ENCODE data around the gene IFT25. TPM values are rescaled to one million over a fixed set of nuclear protein-coding genes. Genes with fewer than 3 reads are reported as not detected.
"Not testable (repeated sequence)": the region's sequence is repeated elsewhere in the genome, so short reads cannot be mapped to it uniquely, and the experiment has no call there.

Gene IFT25
- 61.5 and 81.6 TPM in 2 replicates for total RNA-seq (2014; rRNA removed; shearing (Covaris generic))

DNA sequence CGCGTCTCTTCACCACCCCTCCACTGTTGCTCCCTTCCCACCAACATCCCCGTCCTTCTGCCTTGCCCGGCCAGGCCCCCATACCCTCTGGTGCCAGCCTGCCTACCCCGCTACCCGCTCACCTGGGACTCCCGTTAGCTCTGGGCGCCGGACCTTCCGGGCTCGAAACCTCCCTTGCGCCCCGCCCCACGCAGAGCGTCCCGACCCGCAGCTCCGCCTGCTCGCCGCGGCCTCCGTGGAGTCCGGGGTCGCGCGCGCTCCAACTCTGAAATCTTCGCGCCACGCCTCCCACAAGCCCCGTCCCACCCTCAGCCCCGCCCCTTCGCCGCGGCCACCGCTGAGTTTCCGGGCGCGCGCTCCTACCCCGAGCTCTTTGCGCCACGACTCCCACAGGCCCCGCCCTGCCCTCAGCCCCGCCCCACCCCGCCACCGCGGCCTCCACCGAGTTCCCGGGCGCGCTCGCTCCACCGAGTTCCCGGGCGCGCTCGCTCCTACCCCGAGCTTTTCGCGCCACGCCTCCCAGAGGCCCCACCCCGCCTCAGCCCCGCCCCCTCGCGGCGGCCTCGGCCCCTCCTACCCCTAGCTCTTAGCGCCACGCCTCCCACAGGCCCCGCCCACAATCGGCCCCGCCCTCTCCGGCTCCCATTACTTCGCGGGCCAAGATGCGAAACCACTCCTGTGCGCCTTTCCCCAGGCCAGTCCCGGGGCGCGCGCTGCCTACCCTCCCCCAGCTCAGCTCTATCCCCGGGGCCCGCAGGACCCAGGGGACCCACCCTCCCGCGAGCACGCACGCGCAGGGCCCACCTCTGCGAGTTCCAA, at the start of gene IFT25:
IFT25 (minus strand) TSS at position 267 of the 819 bp plus-strand sequence. CDS start 5,617 bp downstream, outside the sequence.
- H3K9me3 ChIP-seq (replicated peaks), result no peaks in the 10 kb centered on the region
- peak within 1 kb of the TSS; percentile 68 for H3K27ac ChIP-seq
- H3K4me1 ChIP-seq (replicated peaks), result peaks cover 14% of the 10 kb centered on the region
- peaks cover 41% of the 10 kb centered on the region for H3K36me3 ChIP-seq
- H3K4me3 ChIP-seq, result peak within 1 kb of the TSS; percentile 86
- DNase-seq (ENCODE audit: low read depth in 1 of 2, low spot score in 2 of 2), result peak; percentile 93 to 97
- H3K27me3 ChIP-seq (replicated peaks), result no peaks in the 10 kb centered on the region

GRCh38 chr1:53994516-53994915, 49.0 kb upstream of the IFT25 start:
- not testable (repeated sequence) for H3K27me3 ChIP-seq (replicated peaks); H3K9me3 ChIP-seq (replicated peaks); H3K36me3 ChIP-seq; H3K4me1 ChIP-seq (replicated peaks); H3K27ac ChIP-seq; DNase-seq (ENCODE audit: low read depth in 1 of 2, low spot score in 2 of 2); H3K4me3 ChIP-seq

DNA sequence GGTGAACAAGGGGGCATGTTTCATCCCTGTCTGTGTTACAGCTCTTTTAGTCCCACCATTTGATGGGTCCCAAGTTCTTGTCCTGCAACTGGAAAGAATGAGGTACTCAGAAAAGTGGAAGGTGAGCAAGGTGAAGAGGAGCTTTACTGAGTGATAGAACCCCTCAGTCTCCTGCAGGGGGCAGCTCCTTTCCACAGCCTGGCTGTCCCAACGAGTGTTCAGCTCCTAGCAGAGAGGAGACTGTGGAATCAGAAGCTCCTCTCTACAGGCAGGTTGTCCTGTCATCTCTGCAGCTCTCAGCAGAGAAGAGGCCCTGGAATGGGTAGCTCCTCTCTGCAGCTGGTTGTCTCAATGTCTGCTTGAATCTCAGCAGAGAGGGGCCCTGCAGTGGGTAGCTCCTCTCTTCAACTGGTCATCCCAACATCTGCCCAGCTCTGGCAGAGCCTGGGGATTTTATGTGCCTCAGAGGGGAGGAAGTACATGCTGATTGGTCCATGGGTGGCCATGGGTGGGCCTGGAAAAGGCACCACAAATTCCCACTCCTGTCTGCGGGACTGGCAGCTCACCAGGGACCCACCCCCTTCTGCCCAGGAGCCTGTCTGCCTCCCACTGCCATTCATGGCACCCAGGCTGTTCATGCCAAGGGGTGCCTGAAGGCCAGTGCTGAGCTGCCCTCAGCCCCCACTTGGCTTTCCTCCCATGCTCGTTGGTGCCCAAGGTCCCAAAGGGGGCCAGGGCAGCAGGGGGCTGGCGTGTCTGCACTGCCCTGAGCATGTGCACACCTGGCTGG, 46.8 kb upstream of the IFT25 start:
- no peaks in the 10 kb centered on the region for H3K36me3 ChIP-seq
- no peaks in the 10 kb centered on the region for H3K27me3 ChIP-seq (replicated peaks)
- no peaks in the 10 kb centered on the region for H3K9me3 ChIP-seq (replicated peaks)
- no peak overlapping the region for H3K27ac ChIP-seq
- H3K4me3 ChIP-seq, result no peak overlapping the region
- no peaks in the 10 kb centered on the region for H3K4me1 ChIP-seq (replicated peaks)
- DNase-seq (ENCODE audit: low read depth in 1 of 2, low spot score in 2 of 2), result no peak

DNA sequence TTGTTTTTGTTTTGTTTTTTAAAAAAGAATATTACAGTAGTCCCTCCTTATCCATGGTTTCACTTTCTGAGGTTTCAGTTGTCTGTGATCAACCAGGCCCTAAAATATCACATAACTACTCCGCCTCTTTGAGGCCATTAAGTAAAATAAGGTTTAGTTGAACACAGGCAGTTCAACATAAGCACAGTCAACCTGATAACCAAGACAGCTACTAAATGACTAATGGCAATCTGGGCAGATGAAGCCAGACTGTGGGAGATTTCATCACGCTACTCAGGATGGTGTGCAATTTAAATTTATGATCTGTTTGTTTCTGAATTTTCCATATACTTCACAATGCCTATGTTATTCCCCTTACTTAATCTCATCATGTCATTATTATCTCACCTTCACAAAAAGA, 42.4 kb upstream of the IFT25 start:
- Histone ChIP-seq H3K4me1 (replicated peaks) (peaks cover 4% of the 10 kb centered on the region), H3K4me3 (no peak overlapping the region), H3K27me3 (replicated peaks) (no peaks in the 10 kb centered on the region), H3K27ac (no peak overlapping the region), H3K36me3 (no peaks in the 10 kb centered on the region), H3K9me3 (replicated peaks) (no peaks in the 10 kb centered on the region)
- DNase-seq (ENCODE audit: low read depth in 1 of 2, low spot score in 2 of 2), result no peak

GRCh38 chr1:53986458-53986857, 41.0 kb upstream of the IFT25 start:
- DNase-seq (ENCODE audit: low read depth in 1 of 2, low spot score in 2 of 2), result no peak
- Histone ChIP-seq H3K27ac (no peak overlapping the region), H3K27me3 (replicated peaks) (no peaks in the 10 kb centered on the region), H3K4me3 (no peak overlapping the region), H3K36me3 (no peaks in the 10 kb centered on the region), H3K4me1 (replicated peaks) (peaks cover 18% of the 10 kb centered on the region), H3K9me3 (replicated peaks) (no peaks in the 10 kb centered on the region)

DNA sequence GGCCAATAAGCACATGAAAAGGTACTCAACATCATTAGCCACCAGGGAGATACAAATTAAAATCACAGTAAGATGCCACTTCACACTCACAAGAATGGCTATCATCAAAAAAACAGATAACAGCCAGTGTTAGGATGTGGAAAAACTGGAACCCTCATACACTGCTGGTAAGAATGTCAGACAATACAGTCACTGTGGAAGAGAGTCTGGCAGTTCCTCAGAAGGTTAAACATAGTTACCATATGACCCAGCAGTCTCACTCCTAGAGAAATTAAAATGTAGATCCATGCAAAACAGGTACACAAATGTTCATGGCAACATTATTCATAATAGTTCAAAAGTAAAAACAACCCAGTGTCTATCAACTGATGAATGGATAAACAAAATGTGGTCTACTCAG, 39.2 kb upstream of the IFT25 start:
- no peak overlapping the region for H3K27ac ChIP-seq
- H3K4me3 ChIP-seq, result no peak overlapping the region
- H3K4me1 ChIP-seq (replicated peaks), result peaks cover 19% of the 10 kb centered on the region
- H3K36me3 ChIP-seq, result no peaks in the 10 kb centered on the region
- DNase-seq (ENCODE audit: low read depth in 1 of 2, low spot score in 2 of 2), result no peak
- no peaks in the 10 kb centered on the region for H3K27me3 ChIP-seq (replicated peaks)
- H3K9me3 ChIP-seq (replicated peaks), result no peaks in the 10 kb centered on the region

DNA sequence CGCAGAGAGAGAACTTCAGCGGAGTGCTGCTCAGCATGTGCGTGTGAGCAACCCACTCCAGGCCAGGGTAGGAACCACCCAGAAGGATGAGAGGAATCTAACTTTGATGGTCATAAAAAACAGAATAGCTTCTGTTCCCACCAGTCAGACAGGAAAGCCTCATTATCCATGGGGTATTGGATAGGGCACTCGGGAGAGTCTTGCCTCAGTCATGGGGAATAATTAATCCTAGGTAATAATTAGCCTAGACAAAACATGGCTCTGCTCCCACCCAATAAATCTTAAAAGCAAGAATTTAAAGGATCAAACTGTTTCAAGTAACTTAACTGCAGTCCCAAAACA, 37.2 kb upstream of the IFT25 start:
- no peak for DNase-seq (ENCODE audit: low read depth in 1 of 2, low spot score in 2 of 2)
- Histone ChIP-seq H3K4me3 (peak overlapping the region; percentile 7; the same call in 1 of the 2 replicates), H3K27me3 (replicated peaks) (no peaks in the 10 kb centered on the region), H3K27ac (peak overlapping the region; percentile 60), H3K36me3 (no peaks in the 10 kb centered on the region), H3K4me1 (replicated peaks) (peaks cover 19% of the 10 kb centered on the region), H3K9me3 (replicated peaks) (no peaks in the 10 kb centered on the region)

- Histone ChIP-seq H3K36me3 (no peaks in the 10 kb centered on the region), H3K9me3 (replicated peaks) (no peaks in the 10 kb centered on the region), H3K4me3 (peak overlapping the region; percentile 7; the same call in 1 of the 2 replicates), H3K4me1 (replicated peaks) (peaks cover 19% of the 10 kb centered on the region), H3K27me3 (replicated peaks) (no peaks in the 10 kb centered on the region), H3K27ac (peak overlapping the region; percentile 60)
- DNase-seq (ENCODE audit: low read depth in 1 of 2, low spot score in 2 of 2), result peak; percentile 68 to 71
Measured at GRCh38 chr1:53982034-53982762, 36.7 kb upstream of the IFT25 start.

DNA sequence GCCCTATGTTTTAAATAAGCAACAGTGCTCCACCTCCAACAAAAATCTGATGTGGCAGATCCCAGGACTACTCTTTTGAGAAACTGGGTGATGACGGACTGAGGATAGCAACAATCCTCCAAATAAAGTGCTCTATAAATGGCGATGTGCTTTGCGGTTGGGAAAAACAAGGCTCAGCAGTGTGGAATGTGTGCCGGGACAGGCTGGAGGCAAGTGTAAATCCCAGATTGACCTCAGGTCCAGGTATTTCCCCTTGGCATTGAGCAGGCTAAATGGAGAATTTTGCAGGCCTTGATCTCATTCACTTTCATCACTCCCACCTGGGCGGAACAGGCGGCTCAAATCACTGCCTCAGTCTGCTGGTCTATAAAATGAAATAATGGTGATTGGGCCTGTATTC, 35.7 kb upstream of the IFT25 start:
- Histone ChIP-seq H3K9me3 (replicated peaks) (no peaks in the 10 kb centered on the region), H3K4me1 (replicated peaks) (peaks cover 19% of the 10 kb centered on the region), H3K4me3 (no peak overlapping the region), H3K27ac (no peak overlapping the region), H3K36me3 (no peaks in the 10 kb centered on the region), H3K27me3 (replicated peaks) (no peaks in the 10 kb centered on the region)
- no peak for DNase-seq (ENCODE audit: low read depth in 1 of 2, low spot score in 2 of 2)

DNA sequence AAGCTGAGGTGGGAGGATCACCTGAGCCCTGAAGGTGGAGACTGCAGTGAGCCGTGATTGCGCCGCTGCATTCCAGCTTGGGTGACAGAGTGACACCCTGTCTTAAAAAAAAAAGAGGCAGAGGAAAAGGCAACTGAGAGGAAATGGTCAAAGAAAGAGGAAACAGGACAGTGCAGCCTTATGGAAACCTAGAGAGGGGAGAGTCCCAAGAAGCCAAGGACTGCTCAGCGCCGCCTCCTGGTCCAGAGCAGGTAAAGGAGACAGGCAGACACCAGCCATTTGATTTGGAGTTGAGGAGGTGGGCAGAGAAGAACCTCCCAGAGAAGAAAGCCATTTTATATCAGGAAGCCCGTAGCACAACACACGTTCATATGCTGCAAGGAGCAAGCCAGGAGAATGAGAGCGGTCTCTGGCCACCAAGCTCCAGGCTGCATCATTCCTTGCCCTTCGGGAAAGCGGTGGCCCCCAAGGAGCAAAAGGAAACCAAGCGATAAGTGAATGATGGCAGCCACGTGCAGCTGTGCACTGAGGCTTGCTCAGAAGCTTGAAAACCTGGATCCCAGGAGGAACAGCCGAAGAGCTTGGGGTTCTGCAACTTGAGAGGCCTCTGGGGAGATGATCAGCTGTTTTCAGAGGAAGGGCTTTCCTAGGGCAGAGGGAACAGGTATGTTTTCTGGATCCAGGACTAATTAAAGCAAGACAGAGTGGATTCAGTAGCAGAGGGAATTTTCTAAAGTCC, 34.4 kb upstream of the IFT25 start:
- no peak overlapping the region for H3K4me3 ChIP-seq
- no peaks in the 10 kb centered on the region for H3K27me3 ChIP-seq (replicated peaks)
- no peaks in the 10 kb centered on the region for H3K36me3 ChIP-seq
- H3K4me1 ChIP-seq (replicated peaks), result peaks cover 19% of the 10 kb centered on the region
- no peaks in the 10 kb centered on the region for H3K9me3 ChIP-seq (replicated peaks)
- no peak for DNase-seq (ENCODE audit: low read depth in 1 of 2, low spot score in 2 of 2)
- no peak overlapping the region for H3K27ac ChIP-seq

GRCh38 chr1:53975861-53976260, 30.4 kb upstream of the IFT25 start:
- Histone ChIP-seq H3K36me3 (peaks cover 12% of the 10 kb centered on the region; the same call in 1 of the 2 replicates), H3K27me3 (replicated peaks) (no peaks in the 10 kb centered on the region), H3K27ac (no peak overlapping the region), H3K4me1 (replicated peaks) (peaks cover 20% of the 10 kb centered on the region), H3K4me3 (no peak overlapping the region), H3K9me3 (replicated peaks) (no peaks in the 10 kb centered on the region)
- DNase-seq (ENCODE audit: low read depth in 1 of 2, low spot score in 2 of 2), result no peak

GRCh38 chr1:53971718-53972117, 26.2 kb upstream of the IFT25 start:
- peaks cover 44% of the 10 kb centered on the region for H3K36me3 ChIP-seq
- peaks cover 39% of the 10 kb centered on the region for H3K4me1 ChIP-seq (replicated peaks)
- H3K4me3 ChIP-seq, result no peak overlapping the region
- peak in 1 of 2 experiments; percentile 91 for DNase-seq (ENCODE audit: low read depth in 1 of 2, low spot score in 2 of 2)
- H3K27ac ChIP-seq, result peak overlapping the region; percentile 80
- H3K27me3 ChIP-seq (replicated peaks), result no peaks in the 10 kb centered on the region
- H3K9me3 ChIP-seq (replicated peaks), result no peaks in the 10 kb centered on the region

DNA sequence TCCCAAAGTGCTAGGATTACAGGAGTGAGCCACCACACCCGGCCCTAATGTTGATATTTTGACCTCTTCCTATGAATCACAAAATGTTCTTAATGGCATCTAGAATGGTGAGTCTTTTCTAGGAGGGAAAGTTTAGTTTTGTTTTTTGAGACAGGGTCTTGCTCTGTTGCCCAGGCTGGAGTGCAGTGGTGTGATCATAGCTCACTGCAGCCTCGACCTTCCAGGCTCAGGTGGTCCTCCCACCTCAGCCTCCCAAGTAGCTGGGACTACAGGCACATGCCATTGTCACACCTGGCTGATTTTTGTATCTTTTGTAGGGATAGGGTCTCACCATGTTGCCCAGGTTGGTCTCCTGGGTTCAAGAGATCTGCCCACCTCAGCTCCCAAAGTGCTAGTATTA, 23.8 kb upstream of the IFT25 start:
- H3K4me3 ChIP-seq; DNase-seq (ENCODE audit: low read depth in 1 of 2, low spot score in 2 of 2); H3K27ac ChIP-seq; H3K9me3 ChIP-seq (replicated peaks); H3K27me3 ChIP-seq (replicated peaks): not testable (repeated sequence)
- peaks cover 39% of the 10 kb centered on the region for H3K4me1 ChIP-seq (replicated peaks)
- H3K36me3 ChIP-seq, result peaks cover 61% of the 10 kb centered on the region

Measured in SJSA1 (cell line).